Ureter (tissue), 1 donor: ENCODE data around the gene PSTPIP1. TPM values are rescaled to one million over a fixed set of nuclear protein-coding genes. Genes with fewer than 3 reads are reported as not detected.

ENCODE experiments used
- DNase-seq: peaks from one replicate; pipeline ENCODE4 v3.0.0-alpha.2; 2020; ENCODE audit warnings: low spot score
- total RNA-seq: library from RNA; stranded (reverse); gene quantifications from one replicate; pipeline ENCODE4 v1.2.4, GENCODE V29; 2023
- donor health status: DM: yes; HTN: yes; CAD: no.

The PSTPIP1 gene
- total RNA-seq, 1 donor from 2014 or later: 12.3 TPM

- DNase-seq: no peak
These were observed 3.8 kb downstream of the PSTPIP1 start for GRCh38 chr15:76998663-76999285.

DNA sequence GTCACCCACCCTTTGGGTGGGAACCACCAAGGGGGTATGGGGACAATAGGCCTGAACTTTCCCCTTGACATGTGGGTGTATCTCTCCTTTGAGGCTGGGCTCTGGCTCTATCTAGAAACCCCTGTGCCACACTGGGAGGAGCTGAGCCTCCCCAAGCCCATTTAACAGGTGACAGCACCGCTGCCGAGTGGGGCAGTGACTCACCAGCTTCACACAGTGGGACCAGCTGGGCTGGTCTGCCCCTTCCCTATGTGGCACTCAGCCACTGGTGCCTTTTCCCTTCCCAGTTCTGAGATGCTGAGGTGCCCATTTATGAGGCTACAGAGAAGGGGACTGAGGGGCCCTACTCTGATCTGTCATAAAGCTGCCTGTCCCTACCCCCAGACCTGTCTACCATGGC is 5.1 kb downstream of the PSTPIP1 start:
- DNase-seq: no peak

DNA sequence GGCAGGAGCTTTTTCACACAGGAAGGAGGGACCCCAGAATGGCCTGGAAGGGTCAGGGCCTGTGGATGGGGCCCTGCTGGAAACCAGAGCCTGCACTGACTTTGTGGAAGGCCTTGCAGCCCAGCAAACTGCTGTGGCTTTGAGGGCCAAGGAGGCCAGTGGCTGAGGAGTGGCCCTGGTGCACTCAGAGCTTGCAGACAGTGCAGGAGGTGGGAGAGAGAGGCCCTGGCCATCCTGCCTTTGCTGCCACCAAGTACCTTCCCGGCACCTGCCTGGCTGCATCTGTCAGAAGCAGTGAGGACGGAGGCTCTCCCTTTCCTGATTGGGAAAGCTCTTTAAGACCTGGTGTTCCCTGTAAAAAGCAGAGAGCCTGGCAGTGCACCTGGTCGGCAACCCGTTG is 6.4 kb downstream of the PSTPIP1 start:
- DNase-seq: no peak

GRCh38 chr15:77001966-77002365 is 7.0 kb downstream of the PSTPIP1 start:
- DNase-seq: no peak

DNA sequence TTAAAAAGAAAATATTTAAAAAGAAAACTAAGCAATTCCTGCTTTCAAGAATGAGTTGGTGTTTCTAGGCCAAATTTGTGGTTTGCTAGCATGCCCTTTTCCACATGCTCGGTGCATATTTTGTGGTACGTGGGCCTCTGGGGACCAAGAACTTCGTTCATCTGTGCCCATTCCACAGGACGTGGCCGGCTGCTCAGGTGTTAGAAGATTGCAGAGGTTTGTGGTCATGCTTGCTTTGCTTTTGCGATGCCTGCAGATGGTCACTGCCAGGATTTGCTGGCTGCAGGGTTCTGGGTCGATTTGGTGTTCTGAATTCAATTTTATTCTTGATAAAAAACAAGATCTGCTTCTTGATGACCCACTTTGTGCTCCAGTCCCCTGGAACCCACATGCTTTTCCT is 7.5 kb downstream of the PSTPIP1 start:
- no peak for DNase-seq

DNA sequence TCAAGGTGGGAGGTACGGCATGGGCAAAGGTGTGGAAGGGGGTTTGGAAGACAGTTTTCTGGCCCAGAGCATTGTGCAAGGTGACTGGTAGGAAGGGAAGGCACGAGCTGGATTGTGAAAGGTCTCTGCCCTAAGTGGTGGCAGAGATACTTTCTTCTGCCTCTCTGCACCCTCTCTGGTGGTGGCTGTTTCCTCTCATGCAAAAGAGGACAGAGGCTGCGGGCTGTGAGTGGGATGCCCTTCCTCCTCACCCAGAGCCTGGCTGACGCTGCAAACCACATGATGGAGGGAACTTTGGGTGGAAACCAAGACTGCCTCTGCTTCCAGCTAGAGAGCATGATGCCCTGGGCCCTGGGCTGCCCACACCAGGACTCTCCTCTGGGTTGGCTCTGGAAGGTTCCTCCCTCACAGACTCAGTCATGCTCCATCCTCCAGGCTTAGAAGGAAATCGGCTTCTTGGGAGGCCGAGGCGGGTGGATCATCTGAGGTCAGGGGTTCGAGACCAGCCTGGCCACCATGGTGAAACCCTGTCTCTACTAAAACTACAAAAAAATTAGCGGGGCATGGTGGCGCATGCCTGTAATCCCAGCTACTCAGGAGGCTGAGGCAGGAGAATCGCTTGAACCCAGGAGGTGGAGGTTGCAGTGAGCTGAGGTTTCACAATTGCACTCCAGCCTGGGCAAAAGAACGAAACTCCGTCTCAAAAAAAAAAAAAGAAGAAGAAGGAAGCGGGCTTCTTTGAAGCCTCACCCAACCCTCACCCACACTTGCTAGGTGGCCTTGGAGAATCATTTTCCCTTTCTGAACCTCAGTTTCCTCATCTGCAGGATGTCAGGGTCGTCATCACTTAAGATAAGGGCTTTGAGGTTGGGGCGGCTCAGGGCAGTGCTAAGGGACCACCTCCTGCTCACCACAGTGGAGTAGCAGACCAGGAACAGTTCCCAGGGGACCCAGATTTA is 8.3 kb downstream of the PSTPIP1 start:
- no peak for DNase-seq

- no peak for DNase-seq
These were observed 9.3 kb downstream of the PSTPIP1 start for GRCh38 chr15:77004189-77004588.

DNA sequence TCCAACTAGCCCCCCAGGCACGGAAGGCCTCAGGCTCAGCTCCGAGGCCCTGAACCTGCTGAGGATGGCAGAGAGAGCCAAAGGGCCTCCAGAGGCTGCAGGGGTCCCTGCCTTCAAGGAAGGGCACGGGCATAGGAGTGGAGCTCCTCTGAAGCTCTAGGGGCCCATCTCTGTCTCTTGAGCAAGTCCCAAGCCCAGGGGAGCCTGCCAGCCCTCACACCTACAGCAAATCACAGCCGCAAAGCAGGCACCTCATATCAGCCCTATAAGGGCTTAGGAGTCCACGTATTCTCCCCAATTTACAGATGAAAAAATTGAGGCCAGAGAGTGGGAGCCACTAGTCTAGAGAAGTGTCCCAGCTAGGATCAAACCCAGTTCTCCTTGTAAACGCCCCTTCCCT is 14.2 kb downstream of the PSTPIP1 start:
- DNase-seq: no peak

DNA sequence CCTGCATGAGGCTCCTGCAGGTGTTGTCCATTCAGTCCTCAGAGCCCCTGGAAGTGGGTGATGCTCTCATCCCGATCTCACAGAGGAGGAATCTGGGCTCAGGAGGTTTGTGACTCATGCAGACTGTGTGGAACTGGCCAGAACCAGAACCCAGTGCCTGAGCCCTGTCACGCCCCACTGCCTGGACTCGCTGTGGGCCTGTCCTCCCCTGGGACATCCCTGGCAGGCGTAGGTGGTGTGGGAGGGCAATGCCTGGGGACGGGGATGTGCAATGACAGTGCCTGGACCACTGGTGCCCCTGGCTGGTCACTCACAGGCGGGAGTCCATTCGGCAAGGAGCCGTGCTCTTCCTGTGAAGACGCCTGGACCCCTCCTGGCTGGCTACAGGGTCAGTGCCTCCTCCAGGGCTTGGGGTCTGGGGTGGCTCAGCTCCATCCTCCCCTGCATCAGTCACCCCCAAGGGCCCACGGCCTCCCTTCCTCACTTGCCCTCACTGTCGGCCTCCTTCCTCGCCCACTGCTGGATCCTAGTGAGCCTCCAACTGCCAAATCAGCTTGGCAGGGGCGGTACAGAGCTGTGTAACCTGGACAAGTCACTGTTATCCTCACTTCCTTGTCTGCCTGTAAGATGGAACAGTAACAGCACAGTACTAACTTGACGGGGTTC is 14.9 kb downstream of the PSTPIP1 start:
- no peak for DNase-seq

- no peak for DNase-seq
These were observed 15.4 kb downstream of the PSTPIP1 start for GRCh38 chr15:77010312-77010686.

DNA sequence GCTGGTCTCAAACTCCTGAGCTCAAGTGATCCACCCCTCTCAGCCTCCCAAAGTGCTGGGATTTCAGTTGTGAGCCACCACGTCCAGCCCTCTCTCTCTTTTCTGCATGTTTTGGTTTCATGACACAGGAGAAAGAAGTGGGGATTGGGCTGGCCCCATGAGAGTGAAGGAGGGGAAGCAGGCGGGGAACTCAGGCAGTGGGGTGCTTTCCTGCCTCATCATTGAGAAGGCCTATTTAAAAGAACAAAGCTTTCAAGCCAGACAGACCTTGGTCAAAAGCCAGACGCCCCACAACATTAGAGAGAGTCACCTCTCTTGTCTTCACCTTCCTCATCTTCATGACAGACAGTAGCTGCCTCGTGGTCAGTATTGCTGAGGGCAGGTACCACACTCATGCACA is 15.9 kb downstream of the PSTPIP1 start:
- DNase-seq: no peak

GRCh38 chr15:77012117-77012712 is 17.3 kb downstream of the PSTPIP1 start:
- DNase-seq: no peak

- no peak for DNase-seq
These were observed 17.9 kb downstream of the PSTPIP1 start for GRCh38 chr15:77012868-77013267.

DNA sequence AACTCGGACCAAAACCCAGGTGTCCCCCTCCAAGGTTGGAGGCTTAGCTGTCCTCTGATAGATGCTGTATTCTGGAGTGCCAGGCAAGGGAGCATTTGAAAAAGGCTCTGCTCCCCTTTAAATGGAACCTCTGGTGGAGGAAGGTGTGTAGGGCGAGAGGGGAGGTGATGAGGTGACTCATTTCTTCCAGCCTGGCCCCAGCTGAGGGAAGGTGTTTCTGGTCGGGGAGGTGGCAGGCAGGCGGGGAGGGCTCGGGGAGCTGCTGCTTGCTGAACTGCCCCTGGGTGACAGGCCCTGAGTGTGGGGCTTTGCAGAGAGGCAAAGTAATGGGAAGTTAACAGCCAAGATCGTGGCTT is 18.8 kb downstream of the PSTPIP1 start:
- no peak for DNase-seq

GRCh38 chr15:77014132-77015081 is 19.5 kb downstream of the PSTPIP1 start:
- no peak for DNase-seq

DNA sequence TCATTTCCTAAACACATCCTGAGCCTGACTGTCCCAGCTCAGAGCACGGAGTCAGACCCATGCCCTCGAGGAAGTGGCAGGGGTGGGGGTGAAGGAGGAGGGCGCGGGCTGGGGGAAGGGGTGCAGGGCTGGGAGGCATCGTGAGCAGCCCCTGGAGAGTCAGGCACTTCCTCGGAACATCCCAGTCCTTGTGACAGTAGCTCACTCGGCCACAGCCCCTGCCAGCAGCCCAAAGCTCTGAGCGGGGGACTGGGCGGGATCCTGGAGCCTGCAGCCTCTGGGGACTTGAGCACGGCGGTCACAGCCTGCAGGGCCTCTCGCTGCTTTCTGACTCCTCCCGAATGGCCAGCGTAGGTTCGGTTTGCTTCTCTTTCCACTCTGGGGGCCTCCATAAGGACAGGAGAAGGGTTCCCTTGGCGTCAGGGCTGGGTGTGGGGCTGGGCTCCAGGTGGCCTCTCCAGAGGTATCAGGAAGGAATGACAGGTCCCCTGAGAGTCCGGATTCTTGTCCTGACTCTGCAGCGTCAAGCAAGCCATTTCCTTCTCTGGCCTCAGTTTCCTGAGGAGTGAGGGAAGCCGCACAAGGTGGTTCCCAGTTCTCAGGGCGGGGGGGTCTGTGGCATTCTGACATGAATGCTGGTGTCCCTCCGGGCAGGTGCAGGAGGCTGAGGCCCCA is 20.9 kb downstream of the PSTPIP1 start:
- DNase-seq: no peak

- DNase-seq: no peak
These were observed 21.4 kb downstream of the PSTPIP1 start for GRCh38 chr15:77016321-77016695.

GRCh38 chr15:77017091-77017660 is 22.2 kb downstream of the PSTPIP1 start:
- no peak for DNase-seq

DNA sequence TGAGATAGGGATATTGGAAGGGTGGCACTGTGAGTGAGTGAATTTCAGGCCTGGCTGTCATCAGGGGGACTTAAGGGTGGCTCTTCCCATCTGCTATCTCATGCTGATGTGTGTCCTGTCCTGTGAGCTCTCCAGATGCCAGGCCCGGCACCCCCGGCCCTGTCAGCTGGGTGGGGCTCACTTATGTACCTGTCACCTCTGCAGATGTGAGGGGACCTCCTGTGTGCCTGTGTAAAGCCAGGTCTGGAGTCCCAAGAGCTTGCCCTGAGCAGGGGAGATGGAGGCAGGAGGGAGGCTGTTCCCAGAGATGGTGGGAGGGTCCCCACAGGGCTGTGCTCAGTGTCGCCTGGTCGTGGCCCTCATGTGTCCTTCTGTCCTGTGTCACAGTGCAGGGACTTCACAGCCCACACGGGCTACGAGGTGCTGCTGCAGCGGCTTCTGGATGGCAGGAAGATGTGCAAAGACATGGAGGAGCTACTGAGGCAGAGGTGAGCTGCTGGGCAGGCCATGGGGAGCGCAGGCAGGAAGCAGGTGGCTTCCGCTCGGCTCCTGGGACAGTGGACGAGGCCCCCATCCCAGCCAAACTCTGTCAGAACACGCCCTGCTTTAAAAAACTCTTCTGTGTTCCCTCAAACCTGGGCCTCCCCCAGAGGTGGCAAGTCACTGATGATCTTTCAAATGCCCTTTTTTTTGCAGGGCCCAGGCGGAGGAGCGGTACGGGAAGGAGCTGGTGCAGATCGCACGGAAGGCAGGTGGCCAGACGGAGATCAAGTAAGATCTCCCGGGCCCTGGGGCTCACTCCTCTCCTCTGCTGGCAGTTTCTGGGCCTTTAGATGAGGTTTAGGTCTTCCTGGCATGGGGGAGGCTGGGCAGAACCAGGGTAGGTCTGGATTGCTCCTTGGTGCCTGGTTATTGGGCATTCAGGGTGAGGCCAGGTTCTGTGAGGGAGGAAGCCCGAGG is 23.1 kb downstream of the PSTPIP1 start:
- DNase-seq: no peak
